ENCODE results near the gene LEAP2.

The LEAP2 gene

DNA sequence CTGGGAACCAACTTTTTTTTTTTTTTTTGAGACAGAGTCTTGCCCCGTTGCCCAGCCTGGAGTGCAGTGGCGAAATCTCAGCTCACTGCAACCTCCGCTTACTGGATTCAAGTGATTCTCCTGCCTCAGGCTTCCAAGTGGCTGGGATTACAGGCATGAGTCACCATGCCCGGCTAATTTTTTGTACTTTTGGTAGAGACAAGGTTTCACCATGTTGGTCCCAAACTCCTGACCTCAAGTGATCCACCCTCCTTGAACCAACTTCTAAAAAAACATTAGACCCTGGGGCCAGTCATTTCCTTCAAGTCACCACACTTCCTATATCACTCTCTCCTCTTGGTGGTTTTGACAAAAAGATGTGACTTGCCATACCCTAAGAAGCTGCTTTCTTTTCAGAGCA is 32.2 kb upstream of the LEAP2 start:
- no peaks in the 10 kb centered on the region for H3F3A ChIP-seq (ENCODE audit: insufficient read depth, low read length)
- H3K36me3 ChIP-seq (ENCODE audit: insufficient read depth, low read length) = no peaks in the 10 kb centered on the region
- H3K4me1 ChIP-seq (ENCODE audit: insufficient read depth, low read length, severe bottlenecking) = no peaks in the 10 kb centered on the region
- no peaks in the 10 kb centered on the region for H3K27me3 ChIP-seq (ENCODE audit: insufficient read depth, low read length)
- 0 out of 2 replicates have a peak, but pooled peaks cover 2% of the 10 kb centered on the region for H3K9me3 ChIP-seq (ENCODE audit: low read length)
- no peak overlapping the region for H2AFZ ChIP-seq (ENCODE audit: low read length)
- no peak overlapping the region for H3K9ac ChIP-seq (ENCODE audit: low read length)
- no peaks in the 10 kb centered on the region for H3K9me2 ChIP-seq (ENCODE audit: low read depth, low read length)
- H3K79me2 ChIP-seq (ENCODE audit: insufficient read depth, low read length) = no peaks in the 10 kb centered on the region
- H3K4me2 ChIP-seq (ENCODE audit: low read length) = no peak overlapping the region
- H4K20me1 ChIP-seq (ENCODE audit: insufficient read depth, low read length) = no peaks in the 10 kb centered on the region
- no peak overlapping the region for H3K27ac ChIP-seq (ENCODE audit: low read depth, low read length, poor library complexity, severe bottlenecking)
- no peak overlapping the region for H3K4me3 ChIP-seq (ENCODE audit: low read depth, low read length, poor library complexity, severe bottlenecking)
- no peak for TF ChIP-seq EZH2 (IDR thresholded peaks at IDR 0.05; ENCODE audit: borderline replicate concordance, low read length)
- TF ChIP-seq, protein P1, sequence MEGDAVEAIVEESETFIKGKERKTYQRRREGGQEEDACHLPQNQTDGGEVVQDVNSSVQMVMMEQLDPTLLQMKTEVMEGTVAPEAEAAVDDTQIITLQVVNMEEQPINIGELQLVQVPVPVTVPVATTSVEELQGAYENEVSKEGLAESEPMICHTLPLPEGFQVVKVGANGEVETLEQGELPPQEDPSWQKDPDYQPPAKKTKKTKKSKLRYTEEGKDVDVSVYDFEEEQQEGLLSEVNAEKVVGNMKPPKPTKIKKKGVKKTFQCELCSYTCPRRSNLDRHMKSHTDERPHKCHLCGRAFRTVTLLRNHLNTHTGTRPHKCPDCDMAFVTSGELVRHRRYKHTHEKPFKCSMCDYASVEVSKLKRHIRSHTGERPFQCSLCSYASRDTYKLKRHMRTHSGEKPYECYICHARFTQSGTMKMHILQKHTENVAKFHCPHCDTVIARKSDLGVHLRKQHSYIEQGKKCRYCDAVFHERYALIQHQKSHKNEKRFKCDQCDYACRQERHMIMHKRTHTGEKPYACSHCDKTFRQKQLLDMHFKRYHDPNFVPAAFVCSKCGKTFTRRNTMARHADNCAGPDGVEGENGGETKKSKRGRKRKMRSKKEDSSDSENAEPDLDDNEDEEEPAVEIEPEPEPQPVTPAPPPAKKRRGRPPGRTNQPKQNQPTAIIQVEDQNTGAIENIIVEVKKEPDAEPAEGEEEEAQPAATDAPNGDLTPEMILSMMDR (IDR thresholded peaks at IDR 0.05; ENCODE audit: low read length) = no peak

DNA sequence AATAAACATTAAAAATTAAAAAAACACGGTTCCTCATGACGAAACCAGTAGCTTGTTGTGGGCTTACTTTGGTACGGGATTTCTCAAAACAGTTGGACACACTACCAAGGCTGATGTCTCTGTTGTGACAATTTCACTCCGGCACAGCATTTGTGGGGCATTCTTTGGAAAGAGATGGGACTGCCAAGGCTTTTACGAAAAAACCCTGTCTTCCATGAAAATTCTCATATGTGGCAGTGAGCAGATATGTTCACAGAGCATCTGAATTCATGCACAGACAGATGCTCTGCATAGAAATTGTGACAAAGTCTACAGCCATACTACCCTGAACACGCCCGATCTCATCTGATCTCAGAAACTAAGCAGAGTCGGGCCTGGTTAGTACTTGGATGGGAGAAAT is 25.2 kb upstream of the LEAP2 start:
- no peak overlapping the region for H3K27ac ChIP-seq (ENCODE audit: low read depth, low read length, poor library complexity, severe bottlenecking)
- no peaks in the 10 kb centered on the region for H3F3A ChIP-seq (ENCODE audit: insufficient read depth, low read length)
- TF ChIP-seq EZH2 (IDR thresholded peaks at IDR 0.05; ENCODE audit: borderline replicate concordance, low read length) = no peak
- TF ChIP-seq, protein P1 (IDR thresholded peaks at IDR 0.05; ENCODE audit: low read length) = no peak
- no peaks in the 10 kb centered on the region for H3K9me2 ChIP-seq (ENCODE audit: low read depth, low read length)
- H3K4me1 ChIP-seq (ENCODE audit: insufficient read depth, low read length, severe bottlenecking) = no peaks in the 10 kb centered on the region
- no peak overlapping the region for H3K4me3 ChIP-seq (ENCODE audit: low read depth, low read length, poor library complexity, severe bottlenecking)
- no peaks in the 10 kb centered on the region for H3K27me3 ChIP-seq (ENCODE audit: insufficient read depth, low read length)
- H4K20me1 ChIP-seq (ENCODE audit: insufficient read depth, low read length) = no peaks in the 10 kb centered on the region
- no peak overlapping the region for H3K4me2 ChIP-seq (ENCODE audit: low read length)
- H3K9me3 ChIP-seq (ENCODE audit: low read length) = no peaks in the 10 kb centered on the region
- no peak overlapping the region for H3K9ac ChIP-seq (ENCODE audit: low read length)
- H3K36me3 ChIP-seq (ENCODE audit: insufficient read depth, low read length) = no peaks in the 10 kb centered on the region
- H3K79me2 ChIP-seq (ENCODE audit: insufficient read depth, low read length) = no peaks in the 10 kb centered on the region
- H2AFZ ChIP-seq (ENCODE audit: low read length) = no peak overlapping the region

DNA sequence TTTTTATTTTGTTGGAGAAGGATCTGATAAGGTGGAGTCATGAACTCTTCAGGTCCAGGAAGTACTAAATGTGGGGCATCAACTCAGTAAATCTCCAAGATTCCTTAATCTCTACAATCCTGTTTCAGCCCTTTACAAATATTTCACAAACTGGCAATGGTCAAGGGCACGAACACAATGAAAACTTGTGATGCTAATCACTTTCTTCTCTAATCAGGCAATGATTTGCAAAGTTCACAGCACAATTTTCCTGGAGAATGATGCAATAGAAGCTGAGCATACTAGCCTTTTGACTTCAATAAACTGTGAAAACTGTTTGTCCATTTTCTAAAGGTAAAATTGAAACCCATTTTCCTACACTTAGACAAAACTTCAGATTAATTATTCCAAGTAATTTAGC is 24.1 kb upstream of the LEAP2 start:
- Histone ChIP-seq H3K36me3 (ENCODE audit: insufficient read depth, low read length) (no peaks in the 10 kb centered on the region), H3K27me3 (ENCODE audit: insufficient read depth, low read length) (no peaks in the 10 kb centered on the region), H3K4me3 (ENCODE audit: low read depth, low read length, poor library complexity, severe bottlenecking) (no peak overlapping the region), H3F3A (ENCODE audit: insufficient read depth, low read length) (no peaks in the 10 kb centered on the region), H3K9ac (ENCODE audit: low read length) (no peak overlapping the region), H3K27ac (ENCODE audit: low read depth, low read length, poor library complexity, severe bottlenecking) (no peak overlapping the region), H2AFZ (ENCODE audit: low read length) (no peak overlapping the region), H3K9me3 (ENCODE audit: low read length) (no peaks in the 10 kb centered on the region), H3K4me1 (ENCODE audit: insufficient read depth, low read length, severe bottlenecking) (no peaks in the 10 kb centered on the region), H3K79me2 (ENCODE audit: insufficient read depth, low read length) (no peaks in the 10 kb centered on the region), H3K4me2 (ENCODE audit: low read length) (no peak overlapping the region), H4K20me1 (ENCODE audit: insufficient read depth, low read length) (no peaks in the 10 kb centered on the region), H3K9me2 (ENCODE audit: low read depth, low read length) (no peaks in the 10 kb centered on the region)
- TF ChIP-seq EZH2 (IDR thresholded peaks at IDR 0.05; ENCODE audit: borderline replicate concordance, low read length) = no peak
- TF ChIP-seq, protein P1 (IDR thresholded peaks at IDR 0.05; ENCODE audit: low read length) = no peak
